Colonic mucosa (tissue), 4 donors: Measurements from ENCODE around the gene ZNF180. TPM values are rescaled to one million over a fixed set of nuclear protein-coding genes. Genes with fewer than 3 reads are reported as not detected.

Source experiments
- DNase-seq: peaks from one replicate; pipeline ENCODE4 v3.0.0-alpha.2; 2020
- H3K27ac ChIP-seq: fragments of 200-600 bp; one replicate; pipeline ENCODE4 v1.8.0; 2021
- H3K27me3 ChIP-seq: fragments of 200-600 bp; one replicate; pipeline ENCODE4 v1.8.0; 2021
- H3K36me3 ChIP-seq: fragments of 200-600 bp; one replicate; pipeline ENCODE4 v1.8.0; 2021
- H3K4me1 ChIP-seq: fragments of 200-600 bp; one replicate; pipeline ENCODE4 v1.8.0; 2021; ENCODE audit warnings: mild to moderate bottlenecking
- H3K4me3 ChIP-seq: fragments of 200-600 bp; one replicate; pipeline ENCODE4 v1.8.0; 2021
- H3K9ac ChIP-seq, 2 donors: one replicate each; pipeline ENCODE4 v1.7.0; 2013; ENCODE audit warnings: control low read depth in 2 of 2, low read depth in 2 of 2, low read length in 2 of 2
- H3K9me3 ChIP-seq: fragments of 200-600 bp; one replicate; pipeline ENCODE4 v1.8.0; 2021
- CTCF ChIP-seq: fragments of 200-600 bp; IDR thresholded peaks from one replicate; pipeline ENCODE4 v1.8.0; 2022; ENCODE audit warnings: antibody characterized with exemption, mild to moderate bottlenecking
- intact Hi-C: fragments of 100-400 bp; cut with DNase I; formaldehyde crosslinking; loops from one replicate; pipeline ENCODE4 v1.14.1; 2022
- total RNA-seq, 2 donors: library from RNA; stranded (reverse); fragmentation: NEBNext Ultra II Directional in 1 of 2; extraction: Animal tissue kit (Norgen Biotek cat#: 25700) in 1 of 2; gene quantifications; one replicate each; pipeline ENCODE4 v1.2.1, GENCODE V29; 2021
- donor health status: healthy.
- donor health status: DM: no; HTN: no; CAD: no.
- donor health status: DM: no; HTN: no; CAD: no.

The ZNF180 gene
- total RNA-seq, 2 donors from 2014 or later = 6.4 to 7.3 TPM

- no peaks in the 10 kb centered on the region for H3K36me3 ChIP-seq
- no peak overlapping the region for H3K9ac ChIP-seq
- no peaks in the 10 kb centered on the region for H3K9me3 ChIP-seq
- H3K27ac ChIP-seq = no peak overlapping the region
- no peaks in the 10 kb centered on the region for H3K27me3 ChIP-seq
- H3K4me1 ChIP-seq = no peaks in the 10 kb centered on the region
- TF ChIP-seq CTCF = no peak
- no peak overlapping the region for H3K4me3 ChIP-seq
- DNase-seq = no peak
- intact Hi-C loops = no loop called here
Measured at GRCh38 chr19:44515907-44516306, 15.6 kb upstream of the ZNF180 start.

GRCh38 chr19:44515031-44515430 is 14.7 kb upstream of the ZNF180 start:
- no peak for TF ChIP-seq CTCF
- intact Hi-C loops = no loop called here
- H3K4me3 ChIP-seq = no peak overlapping the region
- H3K27ac ChIP-seq = no peak overlapping the region
- H3K36me3 ChIP-seq = no peaks in the 10 kb centered on the region
- DNase-seq = no peak
- H3K27me3 ChIP-seq = no peaks in the 10 kb centered on the region
- H3K9me3 ChIP-seq = no peaks in the 10 kb centered on the region
- H3K9ac ChIP-seq = no peak overlapping the region
- H3K4me1 ChIP-seq = no peaks in the 10 kb centered on the region

GRCh38 chr19:44512326-44513298 is 12.3 kb upstream of the ZNF180 start:
- TF ChIP-seq CTCF = no peak
- Histone ChIP-seq H3K4me3 (no peak overlapping the region), H3K27ac (no peak overlapping the region), H3K9me3 (no peaks in the 10 kb centered on the region), H3K36me3 (no peaks in the 10 kb centered on the region), H3K27me3 (no peaks in the 10 kb centered on the region), H3K9ac (no peak overlapping the region), H3K4me1 (no peaks in the 10 kb centered on the region)
- peak; percentile 49 for DNase-seq
- intact Hi-C loops = no loop called here

- H3K27me3 ChIP-seq = no peaks in the 10 kb centered on the region
- H3K9ac ChIP-seq = no peak overlapping the region
- H3K36me3 ChIP-seq = no peaks in the 10 kb centered on the region
- no peak for TF ChIP-seq CTCF
- no peaks in the 10 kb centered on the region for H3K4me1 ChIP-seq
- no peak for DNase-seq
- intact Hi-C loops = no loop called here
- no peak overlapping the region for H3K4me3 ChIP-seq
- H3K9me3 ChIP-seq = no peaks in the 10 kb centered on the region
- no peak overlapping the region for H3K27ac ChIP-seq
Measured at GRCh38 chr19:44509478-44509877, 9.2 kb upstream of the ZNF180 start.

- intact Hi-C loops = no loop called here
- Histone ChIP-seq H3K4me1 (peaks cover 4% of the 10 kb centered on the region), H3K36me3 (no peaks in the 10 kb centered on the region), H3K4me3 (peak overlapping the region; percentile 74), H3K9me3 (peaks cover 4% of the 10 kb centered on the region), H3K9ac (peak overlapping the region; percentile 68 to 88), H3K27me3 (no peaks in the 10 kb centered on the region), H3K27ac (no peak overlapping the region)
- TF ChIP-seq CTCF = no peak
- no peak for DNase-seq
Measured at GRCh38 chr19:44499559-44499958, 763 bp downstream of the ZNF180 start.
